H9 (cell line): Measurements from ENCODE around the gene ZNF524. TPM values are rescaled to one million over a fixed set of nuclear protein-coding genes. Genes with fewer than 3 reads are reported as not detected.

Source experiments
- DNase-seq: peaks from one replicate; pipeline ENCODE4 v3.0.0-alpha.2; 2017
- H2AFZ ChIP-seq: one replicate; pipeline ENCODE4 v1.6.1; 2013; ENCODE audit warnings: mild to moderate bottlenecking, low read length, control low read depth, moderate library complexity
- H2AK5ac ChIP-seq: 2 replicates; pipeline ENCODE4 v1.6.1; 2013; ENCODE audit warnings: low read length, control low read depth, mixed read lengths; ENCODE audit not compliant: insufficient read length
- H2BK120ac ChIP-seq: one replicate; pipeline ENCODE4 v1.6.1; 2013; ENCODE audit warnings: low read depth, mild to moderate bottlenecking, low read length, control low read depth, inconsistent platforms; ENCODE audit not compliant: poor library complexity, severe bottlenecking
- H2BK12ac ChIP-seq: 2 replicates; pipeline ENCODE4 v1.6.1; 2013; ENCODE audit warnings: low read length, control low read depth, mixed read lengths, low read depth; ENCODE audit not compliant: insufficient read length
- H2BK15ac ChIP-seq: 2 replicates; pipeline ENCODE4 v1.6.1; 2013; ENCODE audit warnings: low read depth, low read length, control low read depth
- H2BK20ac ChIP-seq: one replicate; pipeline ENCODE4 v1.6.1; 2013; ENCODE audit warnings: low read depth, mild to moderate bottlenecking, low read length, control low read depth, inconsistent platforms; ENCODE audit not compliant: poor library complexity, severe bottlenecking
- H2BK5ac ChIP-seq: 2 replicates; pipeline ENCODE4 v1.6.1; 2013; ENCODE audit warnings: low read length, control low read depth, mixed read lengths; ENCODE audit not compliant: insufficient read length
- H3K14ac ChIP-seq: 2 replicates; pipeline ENCODE4 v1.6.1; 2013; ENCODE audit warnings: low read length, control low read depth; ENCODE audit not compliant: insufficient read depth
- H3K18ac ChIP-seq: 2 replicates; pipeline ENCODE4 v1.6.1; 2013; ENCODE audit warnings: low read depth, mild to moderate bottlenecking, mixed read lengths, low read length, control low read depth; ENCODE audit not compliant: insufficient read length
- H3K23ac ChIP-seq: 2 replicates; pipeline ENCODE4 v1.6.1; 2013; ENCODE audit warnings: low read length, control low read depth, mixed read lengths, low read depth; ENCODE audit not compliant: insufficient read length
- H3K23me2 ChIP-seq: 2 replicates; pipeline ENCODE4 v1.6.1; 2013; ENCODE audit warnings: low read depth, mild to moderate bottlenecking, mixed read lengths, low read length, control low read depth; ENCODE audit not compliant: insufficient read length, poor library complexity, severe bottlenecking
- H3K27ac ChIP-seq: 2 replicates; pipeline ENCODE4 v1.5.1; 2013; ENCODE audit warnings: low read length, control low read depth, mixed read lengths, low read depth; ENCODE audit not compliant: insufficient read length
- H3K27me3 ChIP-seq: 2 replicates; pipeline ENCODE4 v1.6.1; 2013; ENCODE audit warnings: low read length, control low read depth, inconsistent platforms; ENCODE audit not compliant: insufficient read depth
- H3K4ac ChIP-seq: 2 replicates; pipeline ENCODE4 v1.6.1; 2013; ENCODE audit warnings: low read depth, mild to moderate bottlenecking, control low read depth, inconsistent platforms, low read length, moderate library complexity
- H3K4me1 ChIP-seq: 2 replicates; pipeline ENCODE4 v1.6.1; 2013; ENCODE audit warnings: low read length, control low read depth, inconsistent platforms; ENCODE audit not compliant: insufficient read depth
- H3K4me2 ChIP-seq: 2 replicates; pipeline ENCODE4 v1.6.1; 2013; ENCODE audit warnings: low read length, control low read depth, mixed read lengths; ENCODE audit not compliant: insufficient read length, insufficient read depth
- H3K56ac ChIP-seq: 2 replicates; pipeline ENCODE4 v1.6.1; 2013; ENCODE audit warnings: low read depth, mild to moderate bottlenecking, mixed read lengths, low read length, control low read depth; ENCODE audit not compliant: insufficient read length
- H3K79me1 ChIP-seq: 2 replicates; pipeline ENCODE4 v1.6.1; 2013; ENCODE audit warnings: low read depth, mild to moderate bottlenecking, moderate library complexity, low read length, control low read depth, inconsistent platforms; ENCODE audit not compliant: insufficient read depth, poor library complexity, severe bottlenecking
- H3K79me2 ChIP-seq: 2 replicates; pipeline ENCODE4 v1.6.1; 2013; ENCODE audit warnings: low read length, control low read depth, inconsistent platforms; ENCODE audit not compliant: insufficient read depth
- H3K9ac ChIP-seq: 2 replicates; pipeline ENCODE4 v1.6.1; 2013; ENCODE audit warnings: low read length, control low read depth, mixed read lengths; ENCODE audit not compliant: insufficient read length; ENCODE audit errors: extremely low read depth
- H3K9me3 ChIP-seq: one replicate; pipeline ENCODE4 v1.6.1; 2013; ENCODE audit warnings: low read depth, low read length, inconsistent platforms; ENCODE audit not compliant: control insufficient read depth
- H3T11ph ChIP-seq: one replicate; pipeline ENCODE4 v1.6.1; 2013; ENCODE audit warnings: mild to moderate bottlenecking, low read length, control low read depth, inconsistent platforms
- H4K20me1 ChIP-seq: one replicate; pipeline ENCODE4 v1.6.1; 2013; ENCODE audit not compliant: control insufficient read depth, insufficient read length, insufficient read depth
- H4K5ac ChIP-seq: 2 replicates; pipeline ENCODE4 v1.6.1; 2013; ENCODE audit warnings: low read depth, mild to moderate bottlenecking, mixed read lengths, low read length, control low read depth; ENCODE audit not compliant: insufficient read length
- H4K8ac ChIP-seq: replicated peaks from 2 replicates; pipeline ENCODE4 v1.6.1; 2013; ENCODE audit warnings: low read length, control low read depth, mixed read lengths, low read depth; ENCODE audit not compliant: insufficient read length
- H4K91ac ChIP-seq: 2 replicates; pipeline ENCODE4 v1.6.1; 2013; ENCODE audit warnings: low read depth, mild to moderate bottlenecking, moderate library complexity, mixed read lengths, low read length, control low read depth; ENCODE audit not compliant: insufficient read length
- H3K27ac Mint-ChIP-seq, 3 experiments: 2 replicates in 2 of 3; 3 replicates in 1 of 3; pipeline ENCODE4 v1.8.0; 2020 to 2021; ENCODE audit warnings: mixed read lengths in 3 of 3, mild to moderate bottlenecking in 1 of 3, moderate library complexity in 1 of 3
- H3K27me3 Mint-ChIP-seq: 2 replicates; pipeline ENCODE4 v1.8.0; 2021; ENCODE audit warnings: low read depth, mild to moderate bottlenecking, moderate library complexity, mixed read lengths
- H3K36me3 Mint-ChIP-seq, 3 experiments: 2 replicates in 2 of 3; 3 replicates in 1 of 3; pipeline ENCODE4 v1.8.0; 2020 to 2021; ENCODE audit warnings: low read depth in 3 of 3, mixed read lengths in 3 of 3; ENCODE audit not compliant: insufficient read depth in 1 of 3
- H3K4me1 Mint-ChIP-seq, 2 experiments: 2 replicates each; pipeline ENCODE4 v1.8.0; 2020; ENCODE audit warnings: mixed read lengths in 2 of 2
- H3K4me3 Mint-ChIP-seq, 2 experiments: 2 replicates in 1 of 2; 3 replicates in 1 of 2; pipeline ENCODE4 v1.8.0; 2020 to 2021; ENCODE audit warnings: mild to moderate bottlenecking in 2 of 2, mixed read lengths in 2 of 2, moderate library complexity in 1 of 2
- H3K9me3 Mint-ChIP-seq, 2 experiments: 2 replicates in 1 of 2; 3 replicates in 1 of 2; pipeline ENCODE4 v1.8.0; 2020; ENCODE audit warnings: mild to moderate bottlenecking in 2 of 2, mixed read lengths in 2 of 2, moderate library complexity in 1 of 2
- CTCF ChIP-seq: fragments of 200-600 bp; sonication (generic); conservative IDR thresholded peaks from 3 replicates; pipeline ENCODE4 v1.8.0; 2021; ENCODE audit warnings: antibody characterized with exemption, mild to moderate bottlenecking
- WGBS: extraction: QIAGEN DNeasy Blood & Tissue Kit; methylation state at CpG from one replicate; pipeline ENCODE4 v1.1.7; 2013; ENCODE audit warnings: missing lambda C conversion rate, low lambda C conversion rate, mixed read lengths; ENCODE audit not compliant: insufficient read length; ENCODE audit errors: extremely low coverage; 5-methylcytosine and 5-hydroxymethylcytosine counted together
- total RNA-seq: library from RNA; stranded (reverse); gene quantifications from 2 replicates; pipeline ENCODE4 v1.2.1, GENCODE V29; 2021

ZNF524 gene
- total RNA-seq, 1 experiment from 2014 or later: 3.0 TPM

DNA sequence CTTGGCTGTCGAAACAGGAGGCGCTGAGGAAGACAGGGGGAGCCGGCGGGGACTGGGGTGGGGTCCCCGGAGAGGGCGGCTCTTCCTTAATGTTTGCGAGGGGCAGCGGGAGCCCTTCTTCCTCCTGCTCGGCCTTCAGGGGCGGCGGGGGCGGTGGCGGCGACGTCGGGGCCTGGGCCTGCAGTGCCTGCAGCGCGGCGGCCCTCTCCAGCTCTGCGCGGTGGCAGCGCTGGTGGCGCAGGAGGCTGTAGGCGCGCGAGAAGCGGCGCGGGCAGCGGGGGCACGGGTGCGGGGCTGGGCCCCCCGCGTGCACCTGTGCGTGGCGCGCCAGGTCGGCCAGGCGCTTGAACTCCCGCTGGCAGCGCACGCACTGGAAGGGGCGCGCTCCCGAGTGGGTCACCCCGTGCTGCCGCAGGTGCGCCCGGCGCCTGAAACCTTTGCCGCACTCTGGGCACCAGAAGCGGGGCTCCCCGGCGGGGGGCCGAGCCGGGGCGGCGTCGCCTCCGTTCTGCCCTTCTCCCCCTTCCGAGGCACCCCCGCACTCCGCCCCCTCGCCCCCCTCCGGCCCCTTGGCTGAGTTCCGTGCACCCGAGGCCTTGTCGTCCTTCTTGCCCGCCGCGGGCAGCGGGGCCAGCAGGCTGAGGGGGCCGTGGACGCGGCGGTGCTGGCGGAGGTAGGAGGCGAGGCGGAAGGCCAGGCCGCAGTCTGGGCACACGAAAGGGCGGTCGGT lies 21.9 kb upstream of the ZNF524 start:
- DNase-seq: no peak
- H2BK5ac ChIP-seq: no peak overlapping the region
- H3K4me3 Mint-ChIP-seq: no peak overlapping the region
- H3K79me2 ChIP-seq: peaks cover 1% of the 10 kb centered on the region; the same call in 1 of the 2 replicates
- no peak overlapping the region for H2BK120ac ChIP-seq
- no peak overlapping the region for H4K8ac ChIP-seq
- H3T11ph ChIP-seq: no peak overlapping the region
- no peak for TF ChIP-seq CTCF
- H3K23ac ChIP-seq: no peak overlapping the region
- no peak overlapping the region for H3K4ac ChIP-seq
- no peak overlapping the region for H3K18ac ChIP-seq
- H2BK20ac ChIP-seq: no peak overlapping the region
- H4K20me1 ChIP-seq: no peaks in the 10 kb centered on the region
- H2AFZ ChIP-seq: no peak overlapping the region
- no peak overlapping the region for H3K27ac Mint-ChIP-seq
- no peak overlapping the region for H4K91ac ChIP-seq
- no peaks in the 10 kb centered on the region for H3K9me3 ChIP-seq
- H3K23me2 ChIP-seq: no peaks in the 10 kb centered on the region
- no peaks in the 10 kb centered on the region; the same call in 1 of the 2 replicates for H3K27me3 Mint-ChIP-seq
- no peak overlapping the region for H3K56ac ChIP-seq
- H3K9me3 Mint-ChIP-seq: no peaks in the 10 kb centered on the region
- H4K5ac ChIP-seq: no peak overlapping the region
- no peak overlapping the region for H3K27ac ChIP-seq
- H3K4me1 Mint-ChIP-seq: peaks cover 9 to 15% of the 10 kb centered on the region in 2 experiments
- peaks cover 9 to 25% (median 19%) of the 10 kb centered on the region in 3 experiments for H3K36me3 Mint-ChIP-seq
- no peak overlapping the region for H2AK5ac ChIP-seq
- H2BK15ac ChIP-seq: no peak overlapping the region
- no peak overlapping the region for H3K9ac ChIP-seq
- no CpG with 5 or more reads among the region's 83 CpGs for WGBS
- no peak overlapping the region for H3K14ac ChIP-seq
- H3K4me2 ChIP-seq: no peak overlapping the region
- no peak overlapping the region for H2BK12ac ChIP-seq
- peaks cover 3% of the 10 kb centered on the region for H3K79me1 ChIP-seq
- no peaks in the 10 kb centered on the region for H3K4me1 ChIP-seq
- no peaks in the 10 kb centered on the region for H3K27me3 ChIP-seq
